GM21367 (cell line): Measurements from ENCODE around the gene TBX4.
"Not testable (repeated sequence)": the region's sequence is repeated elsewhere in the genome, so short reads cannot be mapped to it uniquely, and the experiment has no call there.

Experiments used
- ATAC-seq: cut with Tn5 transposase; IDR thresholded peaks from one replicate; pipeline ENCODE4 v1.9.1; 2021; ENCODE audit not compliant: unreplicated experiment

Gene TBX4

DNA sequence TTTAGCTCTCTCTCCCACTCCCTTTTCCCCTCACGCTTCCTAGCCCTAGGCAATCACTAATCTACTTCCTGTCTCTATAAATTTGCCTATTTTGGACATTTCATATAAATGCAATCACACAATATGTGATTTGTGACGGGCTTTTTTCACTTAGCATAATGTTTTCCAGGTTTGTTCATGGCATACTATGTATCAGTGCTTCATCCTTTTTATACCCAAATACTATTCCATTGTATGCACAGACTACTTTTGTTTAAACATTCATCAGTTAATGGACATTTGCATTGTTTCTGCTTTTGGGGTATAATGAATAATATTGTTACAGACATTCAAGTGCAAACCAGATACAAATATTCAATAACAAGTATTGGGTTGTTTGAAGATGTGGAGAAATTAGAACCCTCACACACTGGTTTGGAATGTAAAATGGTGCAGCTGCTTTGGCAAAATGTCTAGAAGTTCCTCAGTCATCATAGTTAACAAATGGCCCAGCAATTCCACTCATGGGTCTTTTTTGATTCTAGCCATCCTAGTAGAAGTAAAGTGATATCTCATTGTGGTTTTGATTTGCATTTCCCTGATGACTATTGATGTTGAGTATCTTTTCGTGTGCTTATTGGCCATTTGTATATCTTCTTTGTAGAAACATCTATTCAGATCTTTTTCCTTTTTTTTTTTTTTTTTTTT is 67.7 kb downstream of the TBX4 start:
- ATAC-seq: no peak

DNA sequence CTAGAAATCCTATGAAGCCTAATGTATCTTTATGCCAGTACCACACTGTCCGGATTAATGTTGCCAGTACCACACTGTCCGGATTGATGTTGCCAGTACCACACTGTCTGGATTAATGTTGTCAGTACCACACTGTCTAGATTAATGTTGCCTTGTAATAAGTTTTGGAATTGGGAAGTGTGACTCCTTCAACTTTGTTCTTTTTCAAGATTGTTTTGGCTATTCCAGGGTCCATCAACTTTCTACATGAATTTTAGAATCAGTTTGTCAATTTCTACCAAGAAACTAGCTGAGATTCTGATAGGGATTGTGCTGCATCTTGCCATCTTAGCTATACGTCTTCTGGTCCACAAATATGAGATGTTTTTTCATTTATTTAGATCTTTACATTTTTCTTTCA is 68.7 kb downstream of the TBX4 start:
- no peak for ATAC-seq

DNA sequence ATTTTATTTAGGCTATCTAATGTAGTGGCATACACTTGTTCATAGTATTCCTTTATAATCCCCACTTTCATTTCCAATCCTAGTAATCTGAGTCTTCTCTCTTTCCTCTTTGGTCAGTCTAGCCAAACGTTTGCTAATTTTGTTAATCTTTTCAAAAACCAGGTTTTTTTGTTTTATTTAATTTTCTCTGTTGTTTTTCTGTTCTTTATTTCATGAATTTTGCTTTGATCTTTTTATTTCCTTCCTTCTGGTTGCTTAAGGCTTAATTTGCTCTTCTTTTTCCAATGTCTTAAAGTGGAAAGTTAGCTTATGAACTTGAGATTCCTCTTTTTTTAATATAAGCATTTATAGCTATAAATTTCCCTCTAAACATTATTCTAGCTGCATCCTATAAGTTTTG is 69.9 kb downstream of the TBX4 start:
- no peak for ATAC-seq

DNA sequence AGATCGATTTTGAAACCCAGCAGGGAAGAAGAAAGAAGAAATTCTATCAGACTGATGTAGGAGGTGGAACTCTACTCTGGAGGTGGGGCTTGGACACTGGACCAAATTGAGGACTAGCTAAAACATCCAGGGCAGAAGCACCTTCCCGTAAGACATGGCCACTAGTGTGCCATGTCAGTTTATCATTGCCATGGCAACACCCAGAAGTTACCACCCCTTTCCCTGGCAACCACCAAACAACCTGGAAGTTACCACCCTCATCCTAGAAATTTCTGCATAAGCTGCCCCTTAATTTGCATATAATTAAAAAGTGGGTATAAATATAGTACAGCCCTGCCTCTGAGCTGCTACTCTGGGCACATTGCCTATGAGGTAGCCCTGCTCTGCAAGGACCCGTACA is 72.1 kb downstream of the TBX4 start:
- no peak for ATAC-seq

DNA sequence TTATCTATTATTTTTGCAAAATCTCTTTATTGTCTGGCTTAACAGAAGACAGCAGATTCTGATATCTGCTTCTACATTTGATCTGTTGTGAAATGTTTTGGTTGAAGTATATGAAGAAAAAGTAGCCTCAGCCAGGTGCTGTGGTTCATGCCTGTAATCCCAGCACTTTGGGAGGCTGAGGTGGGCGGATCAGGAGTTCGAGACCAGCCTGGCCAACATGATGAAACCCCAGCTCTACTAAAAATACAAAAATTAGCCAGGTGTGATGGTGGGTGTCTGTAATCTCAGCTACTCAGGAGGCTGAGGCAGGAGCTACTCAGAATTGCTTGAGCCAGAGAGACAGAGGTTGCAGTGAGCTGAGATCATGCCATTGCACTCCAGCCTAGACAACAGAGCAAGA is 75.2 kb downstream of the TBX4 start:
- not testable (repeated sequence) for ATAC-seq

DNA sequence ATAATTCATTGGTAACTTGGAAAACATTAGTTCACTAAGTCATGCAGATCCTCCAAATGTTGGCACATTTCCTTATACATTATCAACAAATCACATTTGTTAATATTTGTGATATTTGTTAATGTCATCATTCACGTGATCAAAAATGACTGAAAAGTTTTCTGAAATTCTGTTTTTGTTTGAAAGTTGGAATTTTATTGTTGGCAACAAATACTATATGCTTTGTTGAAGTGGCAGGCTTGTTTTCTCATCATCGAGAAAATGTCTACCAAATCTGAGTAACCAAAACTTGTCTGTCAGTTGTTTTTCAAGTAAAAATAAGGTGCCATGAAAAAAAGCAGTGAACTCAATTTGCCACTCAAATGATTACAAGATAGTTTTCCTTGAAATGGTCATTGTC is 75.9 kb downstream of the TBX4 start:
- ATAC-seq: no peak

DNA sequence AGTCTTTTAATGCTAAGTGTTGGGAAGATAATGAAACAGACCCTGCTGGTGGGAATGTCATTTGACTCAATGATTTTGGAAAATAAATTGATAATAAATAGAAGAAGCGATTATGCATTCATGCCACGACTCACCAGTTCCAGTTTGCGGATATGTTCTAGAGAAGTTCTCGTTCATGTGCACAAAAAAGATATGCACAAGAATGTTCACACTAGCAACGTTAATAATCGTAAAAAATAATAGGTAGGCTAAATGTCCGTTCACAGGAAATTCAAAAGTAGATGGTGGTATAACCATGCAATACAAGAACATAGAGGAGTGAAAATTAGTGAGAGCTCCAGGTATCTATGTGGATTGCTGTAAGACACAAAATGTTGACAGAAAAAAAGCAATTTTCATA is 79.0 kb downstream of the TBX4 start:
- no peak for ATAC-seq

DNA sequence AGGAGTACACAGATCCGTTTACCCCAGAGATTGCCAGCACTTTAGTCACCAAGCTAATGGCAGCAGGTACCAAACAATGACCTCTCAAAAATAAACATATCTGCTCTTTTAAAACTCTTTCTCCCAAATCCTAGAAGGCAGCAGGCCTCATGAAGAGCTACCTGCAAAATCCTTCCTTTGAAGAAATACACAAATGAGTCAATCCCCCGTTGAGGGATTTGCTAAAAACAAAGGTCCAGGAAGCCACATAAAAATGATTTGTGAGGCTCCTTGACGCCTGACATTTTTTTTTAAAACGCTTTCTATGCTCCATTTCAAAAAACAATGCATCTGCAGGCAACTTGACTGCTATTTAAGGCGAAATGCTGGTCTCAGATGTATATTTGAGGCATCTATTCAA is 80.6 kb downstream of the TBX4 start:
- no peak for ATAC-seq

DNA sequence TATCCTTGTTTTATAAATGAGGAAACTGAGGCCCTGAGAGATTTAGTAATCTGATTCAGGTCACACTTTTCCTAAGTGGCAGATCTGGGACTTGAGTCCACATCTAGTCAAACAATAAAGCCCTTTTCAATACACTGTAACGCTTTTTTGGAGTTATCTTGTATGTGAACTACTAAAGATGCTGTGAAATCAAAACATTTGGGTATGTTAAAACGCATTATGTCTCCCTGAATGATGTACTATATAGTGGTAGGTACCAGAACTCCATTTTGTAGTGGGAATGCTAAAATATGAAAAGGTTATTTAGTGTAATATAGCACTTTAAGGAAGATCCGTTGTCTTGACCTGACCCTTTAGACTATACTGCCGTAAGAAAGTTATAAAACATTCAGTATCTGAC is 81.6 kb downstream of the TBX4 start:
- ATAC-seq: no peak

DNA sequence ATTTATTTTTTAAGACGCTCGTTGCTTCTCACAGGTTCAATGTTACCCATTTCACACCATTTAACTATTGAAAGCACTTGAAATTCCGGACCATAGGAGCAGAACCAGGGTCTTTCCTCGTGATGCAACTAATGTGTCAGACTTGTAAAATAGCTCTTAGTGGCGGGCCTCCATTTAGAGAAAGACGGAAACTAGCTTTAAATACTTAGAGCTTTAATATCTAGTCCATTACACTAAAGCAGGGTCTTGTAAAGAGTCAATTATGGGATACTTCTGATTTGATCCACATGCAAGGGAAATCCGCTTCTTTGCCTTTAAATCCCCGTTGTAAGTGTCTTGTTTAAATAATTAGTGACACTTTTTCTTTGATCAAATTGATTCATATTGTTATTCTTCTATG is 82.2 kb downstream of the TBX4 start:
- ATAC-seq: no peak
